ENCODE results near the gene RPS8. TPM values are rescaled to one million over a fixed set of nuclear protein-coding genes. Genes with fewer than 3 reads are reported as not detected.

The RPS8 gene
- total RNA-seq, 2 experiments from 2014 or later, result 3,394 to 3,436 TPM

DNA sequence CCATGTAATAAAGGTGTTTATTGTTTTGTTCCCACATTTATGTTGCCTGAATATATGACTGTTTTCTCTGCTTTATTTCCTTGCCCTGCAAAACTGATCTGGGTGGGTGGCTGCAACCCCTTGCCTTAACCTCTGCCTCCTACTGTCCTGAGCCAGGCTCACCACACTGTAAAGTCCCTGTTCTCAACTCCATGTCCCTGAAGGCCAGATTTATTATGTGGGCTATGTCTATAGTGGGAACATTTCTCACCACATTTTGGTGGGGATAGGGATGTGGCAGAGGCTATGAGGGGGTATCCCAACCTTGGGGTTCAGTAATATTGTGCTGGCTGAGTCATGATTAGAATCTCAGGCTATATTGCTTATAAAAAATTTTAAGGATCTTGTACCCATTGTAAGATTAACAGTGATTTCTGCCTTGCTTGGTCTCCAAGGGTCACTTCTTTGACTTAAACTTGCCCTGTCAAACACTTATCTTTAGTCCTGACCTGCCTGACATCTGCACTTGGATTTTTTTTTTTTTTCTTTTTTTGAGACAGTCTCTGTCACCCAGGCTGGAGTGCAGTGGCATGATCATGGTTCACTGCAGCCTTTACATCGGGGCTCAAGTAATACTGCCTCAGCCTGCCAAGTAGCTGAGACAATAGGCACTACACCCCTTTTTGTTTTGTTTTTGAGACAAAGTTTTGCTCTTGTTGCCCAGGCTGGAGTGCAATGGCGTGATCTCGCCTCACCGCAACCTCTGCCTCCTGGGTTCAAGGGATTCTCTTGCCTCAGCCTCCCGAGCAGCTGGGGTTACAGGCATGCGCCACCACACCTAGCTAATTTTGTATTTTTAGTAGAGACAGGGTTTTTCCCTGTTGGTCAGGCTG is 3.6 kb downstream of the RPS8 start:
- ATAC-seq (ENCODE audit: poor library complexity) (no peak), DNase-seq (no peak)
- Histone ChIP-seq H3K27me3 (ENCODE audit: control insufficient read depth in 1 of 2, insufficient read depth in 2 of 2, low read length in 2 of 2) (no peaks in the 10 kb centered on the region), H3K4me3 (ENCODE audit: low read length) (no peak overlapping the region), H3K4me1 (ENCODE audit: insufficient read depth, low read length) (peaks cover 42% of the 10 kb centered on the region), H3K27ac (ENCODE audit: low read depth in 1 of 2, low read length in 2 of 2) (no peak overlapping the region), H3K36me3 (ENCODE audit: insufficient read depth, low read length) (peaks cover 53% of the 10 kb centered on the region), H3K9me3 (ENCODE audit: control insufficient read depth in 1 of 2, insufficient read depth in 1 of 2, low read length in 2 of 2) (no peaks in the 10 kb centered on the region)
- Mint-ChIP-seq H3K27me3 (no peaks in the 10 kb centered on the region), H3K27ac (peak overlapping the region; percentile 89), H3K4me1 (ENCODE audit: low read depth) (peaks cover 53% of the 10 kb centered on the region), H3K9me3 (no peaks in the 10 kb centered on the region), H3K4me3 (peak overlapping the region; percentile 69), H3K36me3 (ENCODE audit: low read depth) (peaks cover 57% of the 10 kb centered on the region)
- intact Hi-C loops (cut with DNase I, micrococcal nuclease), result loop anchor here in 1 of 2 experiments (5.0 to 10.0 kb wide), 5 partner anchors 47 to 716 kb away; partner anchors contain the start of genes ARMH1, MUTYH, RNU5D-1 and TESK2
- TF ChIP-seq, protein P1, sequence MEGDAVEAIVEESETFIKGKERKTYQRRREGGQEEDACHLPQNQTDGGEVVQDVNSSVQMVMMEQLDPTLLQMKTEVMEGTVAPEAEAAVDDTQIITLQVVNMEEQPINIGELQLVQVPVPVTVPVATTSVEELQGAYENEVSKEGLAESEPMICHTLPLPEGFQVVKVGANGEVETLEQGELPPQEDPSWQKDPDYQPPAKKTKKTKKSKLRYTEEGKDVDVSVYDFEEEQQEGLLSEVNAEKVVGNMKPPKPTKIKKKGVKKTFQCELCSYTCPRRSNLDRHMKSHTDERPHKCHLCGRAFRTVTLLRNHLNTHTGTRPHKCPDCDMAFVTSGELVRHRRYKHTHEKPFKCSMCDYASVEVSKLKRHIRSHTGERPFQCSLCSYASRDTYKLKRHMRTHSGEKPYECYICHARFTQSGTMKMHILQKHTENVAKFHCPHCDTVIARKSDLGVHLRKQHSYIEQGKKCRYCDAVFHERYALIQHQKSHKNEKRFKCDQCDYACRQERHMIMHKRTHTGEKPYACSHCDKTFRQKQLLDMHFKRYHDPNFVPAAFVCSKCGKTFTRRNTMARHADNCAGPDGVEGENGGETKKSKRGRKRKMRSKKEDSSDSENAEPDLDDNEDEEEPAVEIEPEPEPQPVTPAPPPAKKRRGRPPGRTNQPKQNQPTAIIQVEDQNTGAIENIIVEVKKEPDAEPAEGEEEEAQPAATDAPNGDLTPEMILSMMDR (IDR thresholded peaks at IDR 0.05), result no peak
- CTCF ChIA-PET, result interaction anchor here (1.3 to 3.8 kb wide), 2 partner anchors 21 to 49 kb away, joined by 3 to 14 read pairs; partner anchors contain the start of gene PLK3
- POLR2A ChIA-PET, result interaction anchor here (0.6 to 1.9 kb wide), 4 partner anchors 21 to 57 kb away, joined by 3 to 8 read pairs (median 4); partner anchors contain the start of gene PLK3

DNA sequence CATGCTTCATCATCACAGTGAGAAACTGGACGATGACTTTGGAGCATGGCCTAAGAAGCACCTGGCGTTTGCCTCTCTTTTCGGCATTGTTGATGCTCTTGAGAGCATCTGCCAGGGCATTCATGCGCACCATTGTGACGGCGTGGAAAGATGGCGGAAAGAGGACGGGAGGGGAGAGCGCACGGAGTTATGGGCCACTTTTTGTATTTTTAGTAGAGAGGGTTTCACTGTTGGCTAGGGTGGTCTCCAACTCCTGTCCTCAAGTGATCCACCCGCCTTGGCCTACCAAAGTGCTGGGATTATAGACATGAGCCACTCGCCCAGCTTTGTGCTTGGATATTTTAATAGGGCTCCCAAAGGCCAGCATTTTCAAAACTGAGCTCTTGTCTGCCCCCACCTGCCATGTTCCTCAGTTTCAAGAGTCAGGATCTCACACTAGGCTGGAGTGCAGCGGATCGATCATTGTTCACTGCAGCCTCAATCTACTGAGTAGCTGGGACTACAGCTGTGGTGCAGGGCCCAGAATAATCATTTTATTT is 5.3 kb downstream of the RPS8 start:
- no peak overlapping the region for H3K27ac Mint-ChIP-seq
- Histone ChIP-seq H3K9me3 (ENCODE audit: control insufficient read depth in 1 of 2, insufficient read depth in 1 of 2, low read length in 2 of 2) (no peaks in the 10 kb centered on the region), H3K36me3 (ENCODE audit: insufficient read depth, low read length) (peaks cover 53% of the 10 kb centered on the region), H3K4me3 (ENCODE audit: low read length) (no peak overlapping the region), H3K27ac (ENCODE audit: low read depth in 1 of 2, low read length in 2 of 2) (no peak overlapping the region), H3K4me1 (ENCODE audit: insufficient read depth, low read length) (peaks cover 49% of the 10 kb centered on the region), H3K27me3 (ENCODE audit: control insufficient read depth in 1 of 2, insufficient read depth in 2 of 2, low read length in 2 of 2) (no peaks in the 10 kb centered on the region)
- intact Hi-C loops (cut with DNase I, micrococcal nuclease), result loop anchor here in 1 of 2 experiments (5.0 kb wide), 2 partner anchors 42 to 522 kb away; no protein-coding TSS in a partner anchor
- ChIA-PET CTCF (no interaction called here), POLR2A (interaction anchor here (0.9 to 1.7 kb wide), 2 partner anchors 39 to 559 kb away, joined by 3 to 4 read pairs; partner anchors contain the start of genes MUTYH and TOE1)
- no peaks in the 10 kb centered on the region for H3K9me3 Mint-ChIP-seq
- H3K27me3 Mint-ChIP-seq, result no peaks in the 10 kb centered on the region
- peaks cover 57% of the 10 kb centered on the region for H3K4me1 Mint-ChIP-seq (ENCODE audit: low read depth)
- DNase-seq (no peak), ATAC-seq (ENCODE audit: poor library complexity) (no peak)
- peaks cover 57% of the 10 kb centered on the region for H3K36me3 Mint-ChIP-seq (ENCODE audit: low read depth)
- TF ChIP-seq, protein P1 (IDR thresholded peaks at IDR 0.05), result no peak
- no peak overlapping the region for H3K4me3 Mint-ChIP-seq

DNA sequence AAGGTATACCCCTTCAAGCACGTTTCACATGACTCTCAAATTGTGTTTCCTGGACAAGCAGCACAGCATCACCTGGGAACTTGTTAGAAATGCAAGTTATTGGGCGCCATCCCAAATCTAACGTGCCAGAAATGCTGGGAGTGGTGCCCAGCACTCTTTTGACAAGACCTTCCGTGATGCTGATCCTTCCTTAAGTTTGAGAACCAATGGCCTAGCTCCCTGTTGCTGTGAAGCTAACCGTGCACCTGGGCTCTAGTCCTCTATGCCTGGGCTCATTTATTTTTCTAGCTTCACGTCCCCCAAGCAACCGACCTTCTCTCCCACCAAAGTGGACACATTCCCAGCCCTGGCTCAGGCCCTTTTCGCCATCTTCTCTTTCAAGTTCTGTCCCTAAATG is 8.4 kb downstream of the RPS8 start:
- Mint-ChIP-seq H3K4me3 (peak overlapping the region; percentile 63), H3K4me1 (ENCODE audit: low read depth) (peaks cover 36% of the 10 kb centered on the region), H3K9me3 (no peaks in the 10 kb centered on the region), H3K36me3 (ENCODE audit: low read depth) (peaks cover 28% of the 10 kb centered on the region), H3K27me3 (no peaks in the 10 kb centered on the region), H3K27ac (peak overlapping the region; percentile 29)
- no peak overlapping the region for H3K27ac ChIP-seq (ENCODE audit: low read depth in 1 of 2, low read length in 2 of 2)
- peaks cover 30% of the 10 kb centered on the region for H3K36me3 ChIP-seq (ENCODE audit: insufficient read depth, low read length)
- TF ChIP-seq, protein P1 (IDR thresholded peaks at IDR 0.05), result no peak
- DNase-seq, result no peak
- intact Hi-C loops (cut with DNase I, micrococcal nuclease), result loop anchor here in 1 of 2 experiments (5.0 kb wide), 2 partner anchors 39 to 519 kb away; no protein-coding TSS in a partner anchor
- POLR2A ChIA-PET, result interaction anchor here (1.1 to 5.6 kb wide), 8 partner anchors 8 to 556 kb away, joined by 3 to 61 read pairs (median 18); partner anchors contain the start of genes BTBD19, MUTYH, PLK3 and RNU5D-1
- CTCF ChIA-PET, result interaction anchor here (1.1 to 3.6 kb wide), 4 partner anchors 8 to 62 kb away, joined by 3 to 20 read pairs (median 15); partner anchors contain the start of genes PLK3, RNU5D-1 and RPS8
- no peak for ATAC-seq (ENCODE audit: poor library complexity)
- no peaks in the 10 kb centered on the region for H3K27me3 ChIP-seq (ENCODE audit: control insufficient read depth in 1 of 2, insufficient read depth in 2 of 2, low read length in 2 of 2)
- H3K4me3 ChIP-seq (ENCODE audit: low read length), result peak overlapping the region; percentile 53
- no peaks in the 10 kb centered on the region for H3K9me3 ChIP-seq (ENCODE audit: control insufficient read depth in 1 of 2, insufficient read depth in 1 of 2, low read length in 2 of 2)
- peaks cover 35% of the 10 kb centered on the region for H3K4me1 ChIP-seq (ENCODE audit: insufficient read depth, low read length)

Data from CD4-positive, alpha-beta T cell (primary cell).